ENCODE measurements around the gene CD83.

The CD83 gene, protein sequence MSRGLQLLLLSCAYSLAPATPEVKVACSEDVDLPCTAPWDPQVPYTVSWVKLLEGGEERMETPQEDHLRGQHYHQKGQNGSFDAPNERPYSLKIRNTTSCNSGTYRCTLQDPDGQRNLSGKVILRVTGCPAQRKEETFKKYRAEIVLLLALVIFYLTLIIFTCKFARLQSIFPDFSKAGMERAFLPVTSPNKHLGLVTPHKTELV

DNA sequence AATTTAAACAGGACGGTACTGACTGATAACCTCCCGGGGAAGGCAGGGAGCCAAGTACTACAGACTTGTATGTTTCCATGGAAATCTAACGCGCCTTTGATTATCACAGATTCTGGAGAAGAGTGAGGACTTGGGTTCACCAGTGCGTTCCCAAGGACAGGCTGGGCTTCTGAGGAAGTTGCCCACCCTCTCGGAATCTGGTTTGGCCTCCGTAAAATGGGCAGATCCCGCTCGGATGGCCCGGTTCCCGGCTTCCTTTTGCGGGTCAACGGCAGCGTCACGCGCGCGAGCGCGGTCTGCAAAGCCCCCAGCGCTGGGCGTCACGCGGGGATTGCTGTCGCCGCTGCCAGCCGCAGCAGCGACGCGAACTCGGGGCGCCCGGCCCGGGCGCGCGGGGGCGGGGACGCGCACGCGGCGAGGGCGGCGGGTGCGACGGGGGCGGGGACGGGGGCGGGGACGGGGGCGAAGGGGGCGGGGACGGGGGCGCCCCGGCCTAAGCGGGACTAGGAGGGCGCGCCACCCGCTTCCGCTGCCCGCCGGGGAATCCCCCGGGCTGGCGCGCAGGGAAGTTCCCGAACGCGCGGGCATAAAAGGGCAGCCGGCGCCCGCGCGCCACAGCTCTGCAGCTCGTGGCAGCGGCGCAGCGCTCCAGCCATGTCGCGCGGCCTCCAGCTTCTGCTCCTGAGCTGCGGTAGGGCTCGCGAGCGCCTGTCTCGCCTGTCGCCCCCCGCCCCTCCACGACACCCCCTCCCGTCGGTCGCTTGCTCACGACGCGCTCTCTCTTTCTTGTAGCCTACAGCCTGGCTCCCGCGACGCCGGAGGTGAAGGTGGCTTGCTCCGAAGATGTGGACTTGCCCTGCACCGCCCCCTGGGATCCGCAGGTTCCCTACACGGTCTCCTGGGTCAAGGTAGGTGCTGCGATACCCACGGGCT is at the start of gene CD83:
CD83 (plus strand) TSS at position 615 of the 933 bp plus-strand sequence; CDS start at position 655, 40 bp downstream.
- DNase-seq = peak; percentile 72

GRCh38 chr6:14068133-14068532 is 49.4 kb upstream of the CD83 start:
- no peak for DNase-seq

DNA sequence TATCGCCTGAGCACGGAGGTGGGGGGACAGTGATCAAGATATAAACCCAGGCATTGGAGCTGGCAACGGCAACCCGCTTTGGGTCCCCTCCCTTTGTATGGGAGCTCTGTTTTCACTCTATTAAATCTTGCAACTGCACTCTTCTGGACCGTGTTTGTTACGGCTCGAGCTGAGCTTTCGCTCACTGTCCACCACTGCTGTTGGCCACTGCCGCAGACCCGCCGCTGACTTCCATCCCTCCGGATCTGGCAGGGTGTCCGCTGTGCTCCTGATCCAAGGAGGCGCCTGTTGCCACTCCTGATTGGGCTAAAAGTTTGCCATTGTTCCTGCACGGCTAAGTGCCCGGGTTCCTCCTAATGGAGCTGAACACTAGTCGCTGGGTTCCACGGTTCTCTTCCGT is 48.9 kb upstream of the CD83 start:
- DNase-seq = no peak

DNA sequence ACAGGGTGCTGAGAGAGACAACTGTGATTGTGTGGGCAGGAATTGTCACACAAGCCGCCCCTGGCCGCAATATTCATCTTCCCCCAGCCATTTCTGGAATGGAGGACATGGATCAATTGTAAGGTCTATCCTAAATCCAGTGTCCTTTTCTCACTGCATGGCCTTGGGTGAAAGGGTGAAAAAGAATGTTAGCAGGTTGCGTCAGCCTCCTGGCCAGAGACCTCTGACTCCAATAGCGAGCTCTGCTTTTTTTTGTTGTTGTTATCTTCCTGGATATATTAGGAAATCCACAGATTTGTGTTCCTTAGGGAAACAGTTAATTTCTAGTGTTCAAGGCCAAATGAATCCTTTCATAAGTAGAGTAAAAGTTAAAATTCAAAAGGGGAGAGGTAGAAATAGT is 47.1 kb upstream of the CD83 start:
- DNase-seq = no peak

GRCh38 chr6:14072084-14072483 is 45.5 kb upstream of the CD83 start:
- DNase-seq = no peak

DNA sequence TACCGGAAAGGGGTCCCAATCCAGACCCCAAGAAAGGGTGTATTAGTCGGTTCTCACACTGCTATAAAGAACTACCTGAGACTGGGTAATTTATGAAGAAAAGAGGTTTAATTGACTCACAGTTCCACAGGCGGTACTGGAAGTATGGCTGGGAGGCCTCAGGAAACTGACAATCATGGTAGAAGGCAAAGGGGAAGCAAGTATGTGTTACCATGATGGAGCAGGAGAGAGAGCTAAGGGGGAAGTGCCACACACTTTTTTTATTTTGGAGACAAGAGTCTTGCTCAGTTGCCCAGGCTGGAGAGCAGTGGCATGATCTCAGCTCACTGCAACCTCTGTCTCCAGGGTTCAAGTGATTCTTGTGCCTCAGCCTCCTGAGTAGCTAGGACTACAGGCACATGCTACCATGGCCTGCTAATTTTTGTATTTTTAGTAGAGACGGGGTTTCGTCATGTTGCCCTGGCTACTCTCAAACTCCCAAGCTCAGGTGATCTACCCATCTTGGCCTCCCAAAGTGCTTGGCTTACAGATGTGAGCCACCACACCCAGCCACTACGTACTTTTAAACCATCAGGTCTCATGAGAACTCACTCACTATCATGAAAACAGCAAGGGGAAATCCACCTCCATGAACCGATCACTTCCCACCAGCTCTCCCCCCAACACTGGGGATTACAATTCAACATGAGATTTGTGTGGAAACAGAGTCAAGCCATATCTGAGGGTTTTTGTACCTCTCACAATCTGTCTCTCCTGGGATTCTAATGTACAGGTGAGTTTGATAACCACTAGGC is 43.8 kb upstream of the CD83 start:
- DNase-seq = peak; percentile 2

- no peak for DNase-seq
These were observed 43.0 kb upstream of the CD83 start for GRCh38 chr6:14074476-14075094.

GRCh38 chr6:14075095-14075503 is 42.5 kb upstream of the CD83 start:
- no peak for DNase-seq

GRCh38 chr6:14077193-14077867 is 40.2 kb upstream of the CD83 start:
- DNase-seq = no peak

- DNase-seq = no peak
These were observed 38.1 kb upstream of the CD83 start for GRCh38 chr6:14079433-14079832.

- DNase-seq = no peak
These were observed 37.6 kb upstream of the CD83 start for GRCh38 chr6:14079971-14080370.

- no peak for DNase-seq
These were observed 36.4 kb upstream of the CD83 start for GRCh38 chr6:14081126-14081525.

GRCh38 chr6:14082771-14083170 is 34.8 kb upstream of the CD83 start:
- DNase-seq = no peak

GRCh38 chr6:14083262-14083661 is 34.3 kb upstream of the CD83 start:
- DNase-seq = no peak

- DNase-seq = no peak
These were observed 33.8 kb upstream of the CD83 start for GRCh38 chr6:14083751-14084150.

DNA sequence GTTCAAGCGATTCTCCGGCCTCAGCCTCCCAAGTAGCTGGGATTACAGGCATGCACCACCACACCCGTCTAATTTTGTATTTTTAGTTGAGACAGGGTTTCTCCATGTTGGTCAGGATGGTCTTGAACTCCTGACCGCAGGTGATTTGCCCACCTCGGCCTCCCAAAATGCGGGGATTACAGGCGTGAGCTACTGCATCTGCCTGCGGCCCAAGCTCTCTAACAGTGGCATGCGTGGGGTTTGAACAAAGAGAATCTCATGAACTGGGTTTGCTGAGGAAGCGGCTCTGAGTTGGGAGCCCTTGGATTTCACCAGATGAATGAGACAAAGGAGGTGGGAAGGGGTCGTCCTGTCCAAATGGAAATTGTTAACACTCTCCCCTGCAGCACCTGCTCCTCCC is 33.2 kb upstream of the CD83 start:
- no peak for DNase-seq

GRCh38 chr6:14085176-14085787 is 32.3 kb upstream of the CD83 start:
- DNase-seq = no peak

GRCh38 chr6:14086701-14087100 is 30.9 kb upstream of the CD83 start:
- no peak for DNase-seq

GRCh38 chr6:14088600-14089192 is 28.9 kb upstream of the CD83 start:
- no peak for DNase-seq

- DNase-seq = no peak
These were observed 28.3 kb upstream of the CD83 start for GRCh38 chr6:14089224-14089623.

DNA sequence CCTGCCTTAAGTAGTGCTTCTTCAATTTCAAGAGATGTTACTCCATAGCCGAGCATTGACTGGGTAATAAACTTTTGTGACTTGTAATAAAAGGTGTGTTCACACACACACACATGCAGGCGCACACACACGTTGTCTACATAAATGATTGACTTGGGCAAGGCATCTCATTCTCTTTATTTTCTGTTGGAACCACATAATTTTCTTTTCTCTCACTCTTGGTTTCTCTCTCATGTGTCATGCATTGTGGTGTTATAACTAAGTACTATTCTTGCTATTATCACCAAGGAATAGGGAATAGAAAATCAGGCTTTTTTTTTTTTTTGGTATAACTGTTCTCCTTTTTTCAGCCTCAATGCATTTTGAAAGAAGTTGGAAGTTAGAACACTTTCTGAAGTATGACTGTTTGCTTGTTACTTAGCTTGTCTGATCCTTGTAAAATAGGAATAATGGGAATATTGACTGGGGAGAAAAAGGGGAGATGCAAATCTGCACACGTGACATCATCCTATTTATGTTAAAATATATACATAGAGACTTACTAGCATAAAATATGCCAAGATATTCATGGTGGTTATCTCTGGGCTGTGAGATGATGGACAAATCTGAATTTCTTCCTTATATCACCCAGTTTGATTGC is 26.1 kb upstream of the CD83 start:
- DNase-seq = no peak
